Prostate gland (tissue), 2 donors: ENCODE results near the gene TMTC1.

Experiments used
- CTCF ChIP-seq, 4 experiments: fragments of 200-600 bp in 2 of 4; fragments of 450-650 bp in 2 of 4; sonication (generic) in 2 of 4; IDR thresholded peaks; 1 replicate in 3 of 4; 2 replicates in 1 of 4; pipeline ENCODE4 v1.5.1; 2016 to 2019; ENCODE audit warnings: antibody characterized with exemption in 4 of 4, mild to moderate bottlenecking in 2 of 4, moderate library complexity in 2 of 4
- POLR2A ChIP-seq: fragments of 450-650 bp; IDR thresholded peaks from one replicate; pipeline ENCODE4 v1.6.1; 2016; ENCODE audit warnings: antibody characterized with exemption, mild to moderate bottlenecking
- POLR2AphosphoS5 ChIP-seq: sonication (generic); formaldehyde crosslinking; IDR thresholded peaks from one replicate; pipeline ENCODE4 v1.6.1; 2017; ENCODE audit warnings: antibody characterized with exemption

DNA sequence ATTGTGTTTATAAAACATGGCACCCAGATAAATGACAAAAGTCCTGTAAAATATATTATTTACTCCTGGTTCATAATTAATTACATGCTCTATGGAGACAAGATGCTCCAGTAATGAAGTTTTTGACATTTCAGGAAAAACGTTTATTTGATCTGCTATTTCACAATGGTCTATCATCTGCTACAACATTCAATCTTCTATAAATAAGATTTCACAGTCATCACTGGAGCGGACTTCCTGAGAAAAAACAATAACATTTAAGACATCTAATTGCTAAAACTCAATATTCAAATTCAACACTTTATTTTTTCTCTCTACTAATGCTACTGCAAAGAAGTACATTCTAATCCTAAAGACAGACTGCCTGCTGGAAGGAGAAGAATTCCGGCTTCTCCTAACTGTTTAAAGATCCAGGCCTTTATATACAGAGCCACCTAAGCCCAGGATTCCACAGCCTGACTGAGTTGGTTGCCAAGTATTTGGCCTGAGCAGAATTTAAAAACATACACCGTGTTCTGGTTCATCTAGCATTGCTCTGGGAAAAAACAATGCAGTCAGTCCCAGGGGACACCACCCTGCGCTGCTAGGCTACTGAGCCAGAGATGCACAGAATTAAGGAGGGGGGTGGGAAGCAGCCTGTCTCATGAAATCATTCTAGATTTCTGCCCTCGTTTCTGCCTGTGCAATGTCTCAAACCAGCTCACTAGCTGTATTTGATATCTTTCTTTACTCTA, 58.0 kb downstream of the TMTC1 start:
- TF ChIP-seq POLR2A, result no peak
- no peak for TF ChIP-seq CTCF (IDR thresholded peaks at IDR 0.05)
- peak; percentile 56 for TF ChIP-seq POLR2AphosphoS5
